ENCODE data around the gene TTC23.

TTC23 gene

GRCh38 chr15:99163271-99164062 lies 85.9 kb downstream of the TTC23 start:
- no peak for DNase-seq

- DNase-seq = no peak
These were observed 90.6 kb downstream of the TTC23 start for GRCh38 chr15:99158626-99159412.

- no peak for DNase-seq
These were observed 91.9 kb downstream of the TTC23 start for GRCh38 chr15:99157456-99157855.

GRCh38 chr15:99155961-99156443 lies 93.4 kb downstream of the TTC23 start:
- DNase-seq = no peak

- no peak for DNase-seq
These were observed 95.1 kb downstream of the TTC23 start for GRCh38 chr15:99154271-99154670.

GRCh38 chr15:99153026-99153535 lies 96.3 kb downstream of the TTC23 start:
- no peak for DNase-seq

- DNase-seq = no peak
These were observed 98.2 kb downstream of the TTC23 start for GRCh38 chr15:99151156-99151555.

- no peak for DNase-seq
These were observed 100.0 kb downstream of the TTC23 start for GRCh38 chr15:99149366-99149765.

GRCh38 chr15:99148851-99149276 lies 100.5 kb downstream of the TTC23 start:
- DNase-seq = no peak

GRCh38 chr15:99146661-99147060 lies 102.7 kb downstream of the TTC23 start:
- no peak for DNase-seq

GRCh38 chr15:99145778-99146177 lies 103.6 kb downstream of the TTC23 start:
- no peak for DNase-seq

GRCh38 chr15:99145005-99145404 lies 104.4 kb downstream of the TTC23 start:
- DNase-seq = no peak

GRCh38 chr15:99143655-99144610 lies 105.4 kb downstream of the TTC23 start:
- DNase-seq = no peak

- peak; percentile 48 for DNase-seq
These were observed 106.1 kb downstream of the TTC23 start for GRCh38 chr15:99143242-99143641.

- no peak for DNase-seq
These were observed 106.8 kb downstream of the TTC23 start for GRCh38 chr15:99142562-99142961.

GRCh38 chr15:99141943-99142342 lies 107.4 kb downstream of the TTC23 start:
- no peak for DNase-seq

GRCh38 chr15:99140590-99140989 lies 108.8 kb downstream of the TTC23 start:
- DNase-seq = no peak

- DNase-seq = no peak
These were observed 110.1 kb downstream of the TTC23 start for GRCh38 chr15:99139276-99139675.

- DNase-seq = no peak
These were observed 110.8 kb downstream of the TTC23 start for GRCh38 chr15:99138491-99138982.

- no peak for DNase-seq
These were observed 111.5 kb downstream of the TTC23 start for GRCh38 chr15:99137877-99138276.

- peak; percentile 96 for DNase-seq
These were observed 112.3 kb downstream of the TTC23 start for GRCh38 chr15:99137111-99137546.

- DNase-seq = no peak
These were observed 114.2 kb downstream of the TTC23 start for GRCh38 chr15:99135194-99135593.

Data from COR-L47 (cell line).